ENCODE measurements around the gene PIP5K1C.

DNA sequence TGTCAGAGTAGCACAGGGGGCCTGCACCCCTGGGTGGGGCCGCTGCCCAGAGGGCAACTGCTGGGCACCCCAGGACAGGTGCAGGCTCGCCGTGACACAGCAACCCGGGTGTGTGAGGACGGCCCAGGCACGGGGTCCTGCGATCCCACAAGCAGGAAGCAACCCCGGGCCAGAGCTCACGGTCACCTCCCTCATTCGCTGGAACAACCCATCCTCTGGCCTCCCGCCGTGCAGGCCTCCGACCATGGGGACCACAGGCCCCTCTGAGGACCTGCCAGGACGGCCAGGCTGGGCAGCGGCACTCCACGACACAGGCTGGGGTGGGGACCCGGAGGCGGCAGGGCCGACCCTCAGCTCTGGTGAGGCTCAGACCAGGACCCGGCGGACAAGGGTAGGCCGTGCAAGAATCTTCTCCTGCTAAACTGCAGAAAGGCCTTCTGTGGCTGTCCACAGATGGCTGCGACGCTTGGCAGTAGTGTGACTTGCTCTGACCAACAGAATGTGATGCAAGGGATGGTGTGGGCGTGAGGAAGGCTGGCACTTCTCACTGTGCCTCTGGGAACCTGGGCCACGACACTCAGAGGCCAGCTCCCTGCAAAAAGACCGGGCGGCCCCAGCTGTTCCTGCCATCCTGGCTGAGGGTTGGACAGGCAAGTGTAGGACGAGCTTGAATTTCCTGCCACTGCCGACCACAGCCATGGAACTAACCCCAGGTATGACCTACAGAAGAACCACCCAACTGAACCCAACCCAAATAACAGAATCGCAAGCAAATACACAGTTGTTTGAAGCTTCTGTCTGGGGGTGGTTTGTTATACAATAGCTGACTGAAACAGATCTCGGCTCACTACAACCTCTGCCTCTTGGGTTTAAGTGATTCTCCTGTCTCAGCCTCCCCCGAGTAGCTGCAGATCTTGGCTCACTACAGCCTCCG is 26.5 kb downstream of the PIP5K1C start:
- TF ChIP-seq, protein P1, sequence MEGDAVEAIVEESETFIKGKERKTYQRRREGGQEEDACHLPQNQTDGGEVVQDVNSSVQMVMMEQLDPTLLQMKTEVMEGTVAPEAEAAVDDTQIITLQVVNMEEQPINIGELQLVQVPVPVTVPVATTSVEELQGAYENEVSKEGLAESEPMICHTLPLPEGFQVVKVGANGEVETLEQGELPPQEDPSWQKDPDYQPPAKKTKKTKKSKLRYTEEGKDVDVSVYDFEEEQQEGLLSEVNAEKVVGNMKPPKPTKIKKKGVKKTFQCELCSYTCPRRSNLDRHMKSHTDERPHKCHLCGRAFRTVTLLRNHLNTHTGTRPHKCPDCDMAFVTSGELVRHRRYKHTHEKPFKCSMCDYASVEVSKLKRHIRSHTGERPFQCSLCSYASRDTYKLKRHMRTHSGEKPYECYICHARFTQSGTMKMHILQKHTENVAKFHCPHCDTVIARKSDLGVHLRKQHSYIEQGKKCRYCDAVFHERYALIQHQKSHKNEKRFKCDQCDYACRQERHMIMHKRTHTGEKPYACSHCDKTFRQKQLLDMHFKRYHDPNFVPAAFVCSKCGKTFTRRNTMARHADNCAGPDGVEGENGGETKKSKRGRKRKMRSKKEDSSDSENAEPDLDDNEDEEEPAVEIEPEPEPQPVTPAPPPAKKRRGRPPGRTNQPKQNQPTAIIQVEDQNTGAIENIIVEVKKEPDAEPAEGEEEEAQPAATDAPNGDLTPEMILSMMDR (IDR thresholded peaks at IDR 0.05): no peak
- TF ChIP-seq SP1 (CRISPR knock-in tag; conservative IDR thresholded peaks at IDR 0.05) (no peak), ESRRA (CRISPR knock-in tag; IDR thresholded peaks at IDR 0.05; ENCODE audit: borderline replicate concordance) (no peak), MAX (CRISPR knock-in tag; IDR thresholded peaks at IDR 0.05) (no peak), CBFB (CRISPR knock-in tag; IDR thresholded peaks at IDR 0.05; ENCODE audit: low read depth) (no peak), JUN (CRISPR knock-in tag; IDR thresholded peaks at IDR 0.05) (no peak), ZNF317 (CRISPR knock-in tag; IDR thresholded peaks at IDR 0.05; ENCODE audit: borderline replicate concordance, low read depth) (no peak), ZNF263 (CRISPR knock-in tag; IDR thresholded peaks at IDR 0.05; ENCODE audit: low read depth) (no peak), FOXK1 (CRISPR knock-in tag; IDR thresholded peaks at IDR 0.05) (no peak), TEAD4 (CRISPR knock-in tag; IDR thresholded peaks at IDR 0.05) (no peak), ZNF423 (CRISPR knock-in tag; IDR thresholded peaks at IDR 0.05) (no peak), KAT7 (CRISPR knock-in tag; IDR thresholded peaks at IDR 0.05; ENCODE audit: borderline replicate concordance) (no peak)
- TF ChIP-seq, protein P2, sequence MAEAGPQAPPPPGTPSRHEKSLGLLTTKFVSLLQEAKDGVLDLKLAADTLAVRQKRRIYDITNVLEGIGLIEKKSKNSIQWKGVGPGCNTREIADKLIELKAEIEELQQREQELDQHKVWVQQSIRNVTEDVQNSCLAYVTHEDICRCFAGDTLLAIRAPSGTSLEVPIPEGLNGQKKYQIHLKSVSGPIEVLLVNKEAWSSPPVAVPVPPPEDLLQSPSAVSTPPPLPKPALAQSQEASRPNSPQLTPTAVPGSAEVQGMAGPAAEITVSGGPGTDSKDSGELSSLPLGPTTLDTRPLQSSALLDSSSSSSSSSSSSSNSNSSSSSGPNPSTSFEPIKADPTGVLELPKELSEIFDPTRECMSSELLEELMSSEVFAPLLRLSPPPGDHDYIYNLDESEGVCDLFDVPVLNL (CRISPR knock-in tag; IDR thresholded peaks at IDR 0.05; ENCODE audit: borderline replicate concordance, low read depth): no peak
- TF ChIP-seq, protein P3, sequence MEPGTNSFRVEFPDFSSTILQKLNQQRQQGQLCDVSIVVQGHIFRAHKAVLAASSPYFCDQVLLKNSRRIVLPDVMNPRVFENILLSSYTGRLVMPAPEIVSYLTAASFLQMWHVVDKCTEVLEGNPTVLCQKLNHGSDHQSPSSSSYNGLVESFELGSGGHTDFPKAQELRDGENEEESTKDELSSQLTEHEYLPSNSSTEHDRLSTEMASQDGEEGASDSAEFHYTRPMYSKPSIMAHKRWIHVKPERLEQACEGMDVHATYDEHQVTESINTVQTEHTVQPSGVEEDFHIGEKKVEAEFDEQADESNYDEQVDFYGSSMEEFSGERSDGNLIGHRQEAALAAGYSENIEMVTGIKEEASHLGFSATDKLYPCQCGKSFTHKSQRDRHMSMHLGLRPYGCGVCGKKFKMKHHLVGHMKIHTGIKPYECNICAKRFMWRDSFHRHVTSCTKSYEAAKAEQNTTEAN (CRISPR knock-in tag; IDR thresholded peaks at IDR 0.05): no peak
